ENCODE results near the gene RIT2. TPM values are rescaled to one million over a fixed set of nuclear protein-coding genes. Genes with fewer than 3 reads are reported as not detected.

RIT2 gene
- total and polyA plus RNA-seq, 2 of the 4 experiments (the other 2 are of a cell fraction) = not detected

- intact Hi-C loops (cut with micrococcal nuclease) (no loop called here), in situ Hi-C loops (cut with MboI; ENCODE audit: low sequenced_read_pairs) (no loop called here), dilution Hi-C loops (cut with HindIII; ENCODE audit: low sequenced_read_pairs, unreplicated experiment) (no loop called here)
- Histone ChIP-seq H4K5ac (ENCODE audit: low read depth, low read length) (no peak overlapping the region), H3K18ac (ENCODE audit: low read depth, low read length) (no peak overlapping the region), H2AK9ac (replicated peaks; ENCODE audit: low read depth, low read length, poor library complexity) (no peak overlapping the region), H3K36me3 (ENCODE audit: control insufficient read depth, insufficient read depth, low read length) (no peaks in the 10 kb centered on the region), H2BK15ac (ENCODE audit: low read depth, low read length) (no peak overlapping the region), H3K14ac (replicated peaks; ENCODE audit: low read depth, low read length) (no peak overlapping the region), H3K4me1 (ENCODE audit: control insufficient read depth, insufficient read depth, low read length) (no peaks in the 10 kb centered on the region), H3K9me3 (ENCODE audit: control insufficient read depth, insufficient read depth, low read length) (no peaks in the 10 kb centered on the region; the same call in 1 of the 2 replicates), H4K8ac (ENCODE audit: low read depth in 2 of 2, low read length in 2 of 2) (no peak overlapping the region), H3K4me2 (ENCODE audit: low read depth, low read length) (no peak overlapping the region), H4K91ac (ENCODE audit: insufficient read depth, low read depth, low read length) (no peak overlapping the region), H2AK5ac (ENCODE audit: low read depth, low read length) (no peak overlapping the region), H2BK5ac (ENCODE audit: low read depth, low read length, poor library complexity, severe bottlenecking) (no peak overlapping the region), H3K27ac (ENCODE audit: insufficient read depth, low read length) (no peak overlapping the region), H3K4me3 (ENCODE audit: insufficient read depth, low read depth, low read length) (no peak overlapping the region), H3K9me1 (ENCODE audit: insufficient read depth, low read length) (no peaks in the 10 kb centered on the region), H2AFZ (replicated peaks; ENCODE audit: low read length, poor library complexity) (no peak overlapping the region), H3K27me3 (ENCODE audit: control insufficient read depth, insufficient read depth, low read length) (no peaks in the 10 kb centered on the region), H4K20me1 (ENCODE audit: insufficient read depth, low read length) (no peaks in the 10 kb centered on the region), H3K4ac (ENCODE audit: low read depth, low read length) (no peak overlapping the region), H3K79me1 (ENCODE audit: low read depth in 1 of 2, low read length in 2 of 2) (no peaks in the 10 kb centered on the region), H2BK20ac (ENCODE audit: low read depth, low read length) (no peak overlapping the region), H3K9ac (ENCODE audit: low read depth, low read length) (no peak overlapping the region), H3K23ac (ENCODE audit: low read depth, low read length) (no peak overlapping the region), H2BK120ac (ENCODE audit: low read depth, low read length) (no peak overlapping the region), H3K56ac (ENCODE audit: extremely low read depth, insufficient read depth, low read length) (no peak overlapping the region)
- ChIA-PET CTCF (no interaction called here), POLR2A (ENCODE audit: unreplicated experiment) (no interaction called here)
- DNase-seq (no peak), ATAC-seq (ENCODE audit: low read depth) (no peak)
- no TSS peak for BruUV-seq (replicated peaks)
- no CpG with 5 or more reads among the region's 4 CpGs for WGBS, 2 experiments (ENCODE audit: extremely low coverage in 2 of 2, insufficient read length in 1 of 2)
- no peak for TF ChIP-seq CHD1 (IDR thresholded peaks at IDR 0.05; ENCODE audit: low read depth, low read length)
- no peak for TF ChIP-seq RFX5 (IDR thresholded peaks at IDR 0.05; ENCODE audit: low read depth, low read length)
- TF ChIP-seq RAD21 (IDR thresholded peaks at IDR 0.05; ENCODE audit: low read length) = no peak
- TF ChIP-seq MAZ (IDR thresholded peaks at IDR 0.05; ENCODE audit: borderline replicate concordance, low read depth, low read length) = no peak
- no peak for TF ChIP-seq MAFK (IDR thresholded peaks at IDR 0.05; ENCODE audit: low read depth, low read length)
- no peak for TF ChIP-seq RCOR1 (IDR thresholded peaks at IDR 0.05; ENCODE audit: insufficient replicate concordance, low read length)
- TF ChIP-seq SMC3 (IDR thresholded peaks at IDR 0.05; ENCODE audit: low read depth, low read length) = no peak
- TF ChIP-seq USF2 (IDR thresholded peaks at IDR 0.05; ENCODE audit: low read depth, low read length) = no peak
- no peak for TF ChIP-seq NFE2L2 (IDR thresholded peaks at IDR 0.05; ENCODE audit: low read depth, low read length)
Measured at GRCh38 chr18:43108882-43109281, 6.6 kb downstream of the RIT2 start.
